HepG2 (cell line): ENCODE measurements around the gene KIZ. TPM values are rescaled to one million over a fixed set of nuclear protein-coding genes. Genes with fewer than 3 reads are reported as not detected.

Experiments
- ARHGAP35 ChIP-seq: sonication (generic); formaldehyde crosslinking; IDR thresholded peaks from 2 replicates; pipeline ENCODE4 v1.9.0; 2022; ENCODE audit warnings: mild to moderate bottlenecking, inconsistent platforms, moderate library complexity, missing genetic modification reagents, borderline replicate concordance
- ARNT2 ChIP-seq: sonication (generic); formaldehyde crosslinking; IDR thresholded peaks from 2 replicates; pipeline ENCODE4 v1.8.0; 2022; ENCODE audit warnings: mild to moderate bottlenecking, low read depth, missing genetic modification reagents, moderate library complexity
- CCDC6 ChIP-seq: sonication (generic); formaldehyde crosslinking; IDR thresholded peaks from 2 replicates; pipeline ENCODE4 v1.8.1; 2022; ENCODE audit warnings: mild to moderate bottlenecking, missing genetic modification reagents, moderate library complexity
- ETV6 ChIP-seq: sonication (generic); formaldehyde crosslinking; conservative IDR thresholded peaks from 2 replicates; pipeline ENCODE4 v1.4.0; 2020; ENCODE audit warnings: missing genetic modification reagents
- HCFC1 ChIP-seq: fragments of 150-350 bp; IDR thresholded peaks from 2 replicates; pipeline ENCODE4 v1.6.1; 2014; ENCODE audit warnings: low read depth, low read length
- HNRNPLL ChIP-seq: fragments of 200-400 bp; formaldehyde crosslinking; IDR thresholded peaks from 2 replicates; pipeline ENCODE4 v1.6.1; 2017; ENCODE audit warnings: mild to moderate bottlenecking, low read depth, low read length; ENCODE audit not compliant: poor library complexity, severe bottlenecking
- MAZ ChIP-seq, 2 experiments: sonication (generic) in 1 of 2; formaldehyde crosslinking in 1 of 2; IDR thresholded peaks; 2 replicates each; pipeline versions ENCODE4 v1.5.0 to v1.6.1; 2012 to 2020; ENCODE audit warnings: low read depth in 2 of 2, mild to moderate bottlenecking in 2 of 2, borderline replicate concordance in 1 of 2, improper control_type of control experiment in 1 of 2, low read length in 1 of 2, missing genetic modification reagents in 1 of 2, moderate library complexity in 1 of 2
- MIXL1 ChIP-seq: IDR thresholded peaks from 2 replicates; pipeline ENCODE4 v1.6.1; 2016
- NFE2L2 ChIP-seq: fragments of 150-350 bp; IDR thresholded peaks from 2 replicates; pipeline ENCODE4 v1.6.1; 2014; ENCODE audit warnings: low read length
- PAWR ChIP-seq: sonication (generic); formaldehyde crosslinking; IDR thresholded peaks from 2 replicates; pipeline ENCODE4 v1.4.0; 2020; ENCODE audit warnings: missing genetic modification reagents, mild to moderate bottlenecking, borderline replicate concordance
- TEAD2 ChIP-seq: sonication (generic); formaldehyde crosslinking; IDR thresholded peaks from 2 replicates; pipeline ENCODE4 v1.9.0; 2021; ENCODE audit warnings: missing genetic modification reagents
- TGIF2 ChIP-seq: IDR thresholded peaks from 2 replicates; pipeline ENCODE4 v1.6.1; 2016; ENCODE audit warnings: control low read depth, missing compliant biosample characterization
- THYN1 ChIP-seq: sonication (generic); formaldehyde crosslinking; IDR thresholded peaks from 2 replicates; pipeline ENCODE4 v1.8.1; 2023; ENCODE audit warnings: low read depth, mild to moderate bottlenecking, moderate library complexity, missing genetic modification reagents, borderline replicate concordance
- ZBTB14 ChIP-seq: sonication (generic); formaldehyde crosslinking; IDR thresholded peaks from 2 replicates; pipeline ENCODE4 v1.4.0; 2020; ENCODE audit warnings: missing genetic modification reagents
- ZNF350 ChIP-seq: sonication (generic); formaldehyde crosslinking; IDR thresholded peaks from 2 replicates; pipeline ENCODE4 v1.4.0; 2020; ENCODE audit warnings: mild to moderate bottlenecking, low read depth, missing genetic modification reagents, borderline replicate concordance
- ZNF549 ChIP-seq: sonication (generic); formaldehyde crosslinking; IDR thresholded peaks from 2 replicates; pipeline ENCODE4 v1.5.0; 2020; ENCODE audit warnings: missing genetic modification reagents
- ZNF609 ChIP-seq: sonication (generic); formaldehyde crosslinking; IDR thresholded peaks from 2 replicates; pipeline ENCODE4 v1.4.0; 2020; ENCODE audit warnings: mild to moderate bottlenecking, missing genetic modification reagents, borderline replicate concordance
- ZNF816 ChIP-seq: sonication (generic); formaldehyde crosslinking; IDR thresholded peaks from 2 replicates; pipeline ENCODE4 v1.8.0; 2022; ENCODE audit warnings: missing genetic modification reagents, mild to moderate bottlenecking, borderline replicate concordance
- polyA plus RNA-seq, 8 experiments: library from polyadenylated mRNA; depleted of rRNA in 3 of 8; stranded (reverse) in 7 of 8; unstranded in 1 of 8; fragments of >200 nt; fragmentation: Illumina TruSeq in 4 of 8; extraction: Trizol in 4 of 8; gene quantifications; 2 replicates each; pipeline versions ENCODE4 v1.2.1 to v1.2.3, GENCODE V29; 2011 to 2016; ENCODE audit warnings: low read depth in 4 of 8, missing spikeins in 1 of 8, mixed read lengths in 1 of 8; ENCODE audit not compliant: insufficient read depth in 1 of 8
- total RNA-seq, 5 experiments: library from RNA; depleted of rRNA; stranded (reverse); fragments of >200 nt; fragmentation: Illumina TruSeq; extraction: Trizol; gene quantifications; 2 replicates each; pipeline ENCODE4 v1.2.3, GENCODE V29; 2016; ENCODE audit warnings: low read depth in 1 of 5
- TF ChIP-seq, protein P1 (sequence below): IDR thresholded peaks from 2 replicates; pipeline ENCODE4 v1.6.1; 2012; ENCODE audit warnings: low read depth, low read length, improper control_type of control experiment
- TF ChIP-seq, protein P2 (sequence below): sonication (generic); IDR thresholded peaks from 2 replicates; pipeline ENCODE4 v1.6.1; 2016; ENCODE audit warnings: low read depth, borderline replicate concordance

The KIZ gene
- total and polyA plus RNA-seq, 2 of the 13 experiments (the other 11 are each of a cell fraction or from before 2014, with no cell fraction given) = 46.3 to 114 TPM

- TF ChIP-seq CCDC6 (CRISPR knock-in tag) (peak; percentile 71; the same call in 1 of the 2 replicates), HNRNPLL (peak; percentile 67), ETV6 (CRISPR knock-in tag) (peak; percentile 89), ARNT2 (CRISPR knock-in tag) (peak; percentile 88), THYN1 (CRISPR knock-in tag) (no peak), ZNF609 (CRISPR knock-in tag) (peak; percentile 72; the same call in 1 of the 2 replicates), ARHGAP35 (CRISPR knock-in tag) (peak; percentile 83; the same call in 1 of the 2 replicates), MIXL1 (CRISPR knock-in tag) (peak; percentile 54; the same call in 1 of the 2 replicates), ZNF816 (CRISPR knock-in tag) (0 out of 2 replicates have a peak, but pooled peaks have one; percentile 75), HCFC1 (0 out of 2 replicates have a peak, but pooled peaks have one; percentile 37), MAZ (IDR thresholded peaks at IDR 0.05; ENCODE audit: borderline replicate concordance, low read depth, low read length) (peak; percentile 72), MAZ (CRISPR knock-in tag; IDR thresholded peaks at IDR 0.05; ENCODE audit: low read depth) (peak; percentile 90), NFE2L2 (no peak), ZNF549 (CRISPR knock-in tag) (no peak), TEAD2 (CRISPR knock-in tag) (no peak), ZBTB14 (no peak), PAWR (CRISPR knock-in tag) (no peak), TGIF2 (CRISPR knock-in tag) (peak; percentile 73), ZNF350 (CRISPR knock-in tag) (peak; percentile 79)
- TF ChIP-seq, protein P1, sequence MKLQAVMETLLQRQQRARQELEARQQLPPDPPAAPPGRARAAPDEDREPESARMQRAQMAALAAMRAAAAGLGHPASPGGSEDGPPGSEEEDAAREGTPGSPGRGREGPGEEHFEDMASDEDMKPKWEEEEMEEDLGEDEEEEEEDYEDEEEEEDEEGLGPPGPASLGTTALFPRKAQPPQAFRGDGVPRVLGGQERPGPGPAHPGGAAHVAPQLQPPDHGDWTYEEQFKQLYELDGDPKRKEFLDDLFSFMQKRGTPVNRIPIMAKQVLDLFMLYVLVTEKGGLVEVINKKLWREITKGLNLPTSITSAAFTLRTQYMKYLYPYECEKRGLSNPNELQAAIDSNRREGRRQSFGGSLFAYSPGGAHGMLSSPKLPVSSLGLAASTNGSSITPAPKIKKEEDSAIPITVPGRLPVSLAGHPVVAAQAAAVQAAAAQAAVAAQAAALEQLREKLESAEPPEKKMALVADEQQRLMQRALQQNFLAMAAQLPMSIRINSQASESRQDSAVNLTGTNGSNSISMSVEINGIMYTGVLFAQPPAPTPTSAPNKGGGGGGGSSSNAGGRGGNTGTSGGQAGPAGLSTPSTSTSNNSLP = peak; percentile 8; the same call in 1 of the 2 replicates
- TF ChIP-seq, protein P2, sequence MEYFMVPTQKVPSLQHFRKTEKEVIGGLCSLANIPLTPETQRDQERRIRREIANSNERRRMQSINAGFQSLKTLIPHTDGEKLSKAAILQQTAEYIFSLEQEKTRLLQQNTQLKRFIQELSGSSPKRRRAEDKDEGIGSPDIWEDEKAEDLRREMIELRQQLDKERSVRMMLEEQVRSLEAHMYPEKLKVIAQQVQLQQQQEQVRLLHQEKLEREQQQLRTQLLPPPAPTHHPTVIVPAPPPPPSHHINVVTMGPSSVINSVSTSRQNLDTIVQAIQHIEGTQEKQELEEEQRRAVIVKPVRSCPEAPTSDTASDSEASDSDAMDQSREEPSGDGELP = peak; percentile 56; the same call in 1 of the 2 replicates
Observed at GRCh38 chr20:21125849-21126580, at the start of gene KIZ (continued).
